Endometrial microvascular endothelial cells (primary cell): ENCODE results near the gene MCTP1. TPM values are rescaled to one million over a fixed set of nuclear protein-coding genes. Genes with fewer than 3 reads are reported as not detected.
"Not testable (repeated sequence)": the region's sequence is repeated elsewhere in the genome, so short reads cannot be mapped to it uniquely, and the experiment has no call there.

ENCODE experiments used
- in situ Hi-C: cut with HindIII; loops from 2 replicates; pipeline ENCODE4 v1.10.0; 2017; ENCODE audit warnings: low sequenced_read_pairs, low pct_unique_long_range_greater_than_20kb; ENCODE audit errors: inconsistent ontology term
- total RNA-seq: library from RNA; depleted of rRNA; stranded (reverse); fragments of >200 nt; gene quantifications from one replicate; pipeline ENCODE4 v1.2.3, GENCODE V29; 2015; ENCODE audit errors: inconsistent ontology term

The MCTP1 gene
- total RNA-seq, 1 donor from 2014 or later, result 53.8 TPM

- in situ Hi-C loops, result no loop called here
These were observed 414.2 kb downstream of the MCTP1 start for GRCh38 chr5:94870511-94871183.

- in situ Hi-C loops, result no loop called here
These were observed 415.0 kb downstream of the MCTP1 start for GRCh38 chr5:94869921-94870320.

GRCh38 chr5:94863951-94864350 lies 420.9 kb downstream of the MCTP1 start:
- in situ Hi-C loops, result no loop called here

- in situ Hi-C loops, result no loop called here
These were observed 427.8 kb downstream of the MCTP1 start for GRCh38 chr5:94857111-94857510.

GRCh38 chr5:94856257-94856800 lies 428.6 kb downstream of the MCTP1 start:
- in situ Hi-C loops, result no loop called here

GRCh38 chr5:94855543-94855942 lies 429.4 kb downstream of the MCTP1 start:
- in situ Hi-C loops, result no loop called here

- in situ Hi-C loops, result no loop called here
These were observed 431.8 kb downstream of the MCTP1 start for GRCh38 chr5:94853120-94853519.

- in situ Hi-C loops, result no loop called here
These were observed 433.9 kb downstream of the MCTP1 start for GRCh38 chr5:94850960-94851359.

GRCh38 chr5:94849821-94850736 lies 434.8 kb downstream of the MCTP1 start:
- in situ Hi-C loops, result no loop called here

- in situ Hi-C loops, result no loop called here
These were observed 435.6 kb downstream of the MCTP1 start for GRCh38 chr5:94849324-94849723.

- in situ Hi-C loops, result no loop called here
These were observed 437.2 kb downstream of the MCTP1 start for GRCh38 chr5:94847726-94848125.

- in situ Hi-C loops, result no loop called here
These were observed 437.9 kb downstream of the MCTP1 start for GRCh38 chr5:94847019-94847418.

- in situ Hi-C loops, result not testable (repeated sequence)
These were observed 439.2 kb downstream of the MCTP1 start for GRCh38 chr5:94845696-94846095.

- in situ Hi-C loops, result no loop called here
These were observed 443.1 kb downstream of the MCTP1 start for GRCh38 chr5:94841598-94842322.

- in situ Hi-C loops, result no loop called here
These were observed 451.0 kb downstream of the MCTP1 start for GRCh38 chr5:94833851-94834250.

- in situ Hi-C loops, result no loop called here
These were observed 452.2 kb downstream of the MCTP1 start for GRCh38 chr5:94832685-94833084.

- in situ Hi-C loops, result no loop called here
These were observed 454.4 kb downstream of the MCTP1 start for GRCh38 chr5:94830520-94830919.

- in situ Hi-C loops, result not testable (repeated sequence)
These were observed 456.7 kb downstream of the MCTP1 start for GRCh38 chr5:94828222-94828621.

GRCh38 chr5:94820488-94820887 lies 464.4 kb downstream of the MCTP1 start:
- in situ Hi-C loops, result no loop called here
